Activated naive CD4-positive, alpha-beta T cell treated with anti-CD3 and anti-CD28 coated beads for 36 hours (primary cell): ENCODE data around the gene NELFE. TPM values are rescaled to one million over a fixed set of nuclear protein-coding genes. Genes with fewer than 3 reads are reported as not detected.
"Not testable (repeated sequence)": the region's sequence is repeated elsewhere in the genome, so short reads cannot be mapped to it uniquely, and the experiment has no call there.

Source experiments
- CTCF ChIA-PET: fragments of 350-600 bp; sonication (Branson Sonifier 250); formaldehyde crosslinking; loops from one replicate; lab custom pipeline; 2021; ENCODE audit warnings: antibody characterized with exemption; lab: Charles Lee
- DNase-seq: peaks from one replicate; pipeline ENCODE4 v3.0.0-alpha.2; 2020
- H3K27ac Mint-ChIP-seq: one replicate; pipeline ENCODE4 v1.8.0; 2021; ENCODE audit warnings: mild to moderate bottlenecking, mixed read lengths
- H3K27me3 Mint-ChIP-seq: one replicate; pipeline ENCODE4 v1.8.0; 2021; ENCODE audit warnings: low read depth, mixed read lengths
- H3K36me3 Mint-ChIP-seq: one replicate; pipeline ENCODE4 v1.8.0; 2021; ENCODE audit warnings: low read depth, mixed read lengths
- H3K4me1 Mint-ChIP-seq: one replicate; pipeline ENCODE4 v1.8.0; 2021; ENCODE audit warnings: low read depth, mixed read lengths
- H3K4me3 Mint-ChIP-seq: one replicate; pipeline ENCODE4 v1.8.0; 2021; ENCODE audit warnings: mild to moderate bottlenecking, moderate library complexity, mixed read lengths
- H3K9me3 Mint-ChIP-seq: one replicate; pipeline ENCODE4 v1.8.0; 2021; ENCODE audit warnings: mixed read lengths
- intact Hi-C: fragments of 100-400 bp; cut with micrococcal nuclease; formaldehyde crosslinking; loops from one replicate; pipeline ENCODE4 v1.15.1; 2023
- total RNA-seq, 2 experiments: library from RNA; stranded (reverse); gene quantifications; one replicate each; pipeline ENCODE4 v1.2.3, GENCODE V29; 2021

NELFE gene
- total RNA-seq, 2 experiments from 2014 or later = 83.2 to 87.4 TPM

GRCh38 chr6:31920811-31921210 lies 38.0 kb downstream of the NELFE start:
- intact Hi-C loops = no loop called here
- no peaks in the 10 kb centered on the region for H3K4me1 Mint-ChIP-seq
- CTCF ChIA-PET = interaction anchor here (1.1 kb wide), 1 partner anchor 32 kb away, joined by 3 read pairs; no protein-coding TSS in a partner anchor
- H3K9me3 Mint-ChIP-seq = no peaks in the 10 kb centered on the region
- no peaks in the 10 kb centered on the region for H3K36me3 Mint-ChIP-seq
- DNase-seq = no peak
- no peak overlapping the region for H3K4me3 Mint-ChIP-seq
- no peaks in the 10 kb centered on the region for H3K27me3 Mint-ChIP-seq
- H3K27ac Mint-ChIP-seq = no peak overlapping the region

GRCh38 chr6:31919624-31920303 lies 39.0 kb downstream of the NELFE start:
- Mint-ChIP-seq H3K36me3 (no peaks in the 10 kb centered on the region), H3K27me3 (no peaks in the 10 kb centered on the region), H3K9me3 (no peaks in the 10 kb centered on the region), H3K27ac (no peak overlapping the region), H3K4me3 (no peak overlapping the region), H3K4me1 (no peaks in the 10 kb centered on the region)
- intact Hi-C loops = no loop called here
- DNase-seq = no peak
- CTCF ChIA-PET = interaction anchor here (0.5 to 1.1 kb wide), 2 partner anchors 33 to 133 kb away, joined by 3 read pairs; no protein-coding TSS in a partner anchor

GRCh38 chr6:31918069-31918720 lies 40.6 kb downstream of the NELFE start:
- no peaks in the 10 kb centered on the region for H3K36me3 Mint-ChIP-seq
- CTCF ChIA-PET = interaction anchor here (0.6 kb wide), 1 partner anchor 33 kb away, joined by 3 read pairs; no protein-coding TSS in a partner anchor
- intact Hi-C loops = no loop called here
- no peak overlapping the region for H3K27ac Mint-ChIP-seq
- H3K9me3 Mint-ChIP-seq = no peaks in the 10 kb centered on the region
- H3K27me3 Mint-ChIP-seq = no peaks in the 10 kb centered on the region
- no peaks in the 10 kb centered on the region for H3K4me1 Mint-ChIP-seq
- DNase-seq = no peak
- H3K4me3 Mint-ChIP-seq = no peak overlapping the region

DNA sequence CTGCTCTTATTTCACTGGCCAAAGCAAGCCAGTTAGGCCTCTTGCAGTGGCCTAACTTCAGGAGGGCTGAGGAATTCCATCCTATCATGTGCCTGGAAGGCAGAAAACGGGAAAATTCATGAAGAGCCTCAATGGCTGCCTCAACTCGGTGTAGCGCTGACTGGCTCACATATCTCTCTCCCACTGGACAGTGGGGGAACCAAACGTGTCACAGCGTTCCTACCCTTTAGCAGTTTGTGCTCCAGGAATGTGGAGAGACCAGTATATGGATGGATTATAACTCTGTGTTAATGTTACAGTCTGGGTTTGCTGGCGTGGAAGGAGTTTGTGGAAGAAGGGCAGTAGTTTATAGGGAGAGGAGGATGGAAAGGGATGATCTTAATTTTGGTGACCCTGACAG lies 43.0 kb downstream of the NELFE start:
- CTCF ChIA-PET = interaction anchor here (0.6 kb wide), 1 partner anchor 59 kb away, joined by 3 read pairs; no protein-coding TSS in a partner anchor
- H3K4me1 Mint-ChIP-seq = peaks cover 10% of the 10 kb centered on the region
- H3K4me3 Mint-ChIP-seq = no peak overlapping the region
- H3K27me3 Mint-ChIP-seq = peaks cover 5% of the 10 kb centered on the region
- H3K27ac Mint-ChIP-seq = no peak overlapping the region
- intact Hi-C loops = no loop called here
- H3K36me3 Mint-ChIP-seq = no peaks in the 10 kb centered on the region
- H3K9me3 Mint-ChIP-seq = no peaks in the 10 kb centered on the region
- no peak for DNase-seq

GRCh38 chr6:31915351-31915750 lies 43.4 kb downstream of the NELFE start:
- H3K36me3 Mint-ChIP-seq = no peaks in the 10 kb centered on the region
- peaks cover 12% of the 10 kb centered on the region for H3K4me1 Mint-ChIP-seq
- no peaks in the 10 kb centered on the region for H3K9me3 Mint-ChIP-seq
- no peak overlapping the region for H3K27ac Mint-ChIP-seq
- DNase-seq = no peak
- intact Hi-C loops = no loop called here
- CTCF ChIA-PET = no interaction called here
- H3K4me3 Mint-ChIP-seq = no peak overlapping the region
- H3K27me3 Mint-ChIP-seq = peaks cover 5% of the 10 kb centered on the region

GRCh38 chr6:31911826-31912585 lies 46.8 kb downstream of the NELFE start:
- CTCF ChIA-PET = interaction anchor here (1.0 kb wide), 1 partner anchor 40 kb away, joined by 3 read pairs; no protein-coding TSS in a partner anchor
- Mint-ChIP-seq H3K27ac (no peak overlapping the region), H3K36me3 (no peaks in the 10 kb centered on the region), H3K9me3 (no peaks in the 10 kb centered on the region), H3K4me1 (peaks cover 15% of the 10 kb centered on the region), H3K27me3 (peaks cover 5% of the 10 kb centered on the region), H3K4me3 (no peak overlapping the region)
- intact Hi-C loops = no loop called here
- no peak for DNase-seq

DNA sequence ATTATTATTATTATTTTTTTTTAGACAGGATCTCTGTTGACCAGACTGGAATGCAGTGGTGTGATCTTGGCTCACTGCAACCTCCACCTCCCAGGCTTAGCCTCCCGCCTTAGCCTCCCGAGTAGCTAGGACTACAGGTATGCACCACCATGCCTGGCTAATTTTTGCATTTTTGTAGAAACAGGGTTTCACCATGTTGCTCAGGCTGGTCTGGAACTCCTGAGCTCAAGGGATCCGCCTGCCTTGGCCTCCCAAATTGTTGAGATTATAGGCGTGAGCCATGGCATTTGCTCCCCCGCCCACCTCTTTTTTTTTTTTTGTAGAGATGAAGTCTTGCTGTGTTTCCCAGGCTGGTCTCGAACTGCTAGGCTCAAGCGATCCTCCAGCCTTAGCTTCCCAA lies 49.5 kb downstream of the NELFE start:
- CTCF ChIA-PET = interaction anchor here (0.5 to 0.7 kb wide), 3 partner anchors 22 to 231 kb away, joined by 3 to 4 read pairs (median 4); no protein-coding TSS in a partner anchor
- H3K36me3 Mint-ChIP-seq, H3K4me3 Mint-ChIP-seq, H3K27ac Mint-ChIP-seq, H3K9me3 Mint-ChIP-seq, intact Hi-C loops, DNase-seq, H3K27me3 Mint-ChIP-seq: not testable (repeated sequence)
- H3K4me1 Mint-ChIP-seq = peaks cover 15% of the 10 kb centered on the region

DNA sequence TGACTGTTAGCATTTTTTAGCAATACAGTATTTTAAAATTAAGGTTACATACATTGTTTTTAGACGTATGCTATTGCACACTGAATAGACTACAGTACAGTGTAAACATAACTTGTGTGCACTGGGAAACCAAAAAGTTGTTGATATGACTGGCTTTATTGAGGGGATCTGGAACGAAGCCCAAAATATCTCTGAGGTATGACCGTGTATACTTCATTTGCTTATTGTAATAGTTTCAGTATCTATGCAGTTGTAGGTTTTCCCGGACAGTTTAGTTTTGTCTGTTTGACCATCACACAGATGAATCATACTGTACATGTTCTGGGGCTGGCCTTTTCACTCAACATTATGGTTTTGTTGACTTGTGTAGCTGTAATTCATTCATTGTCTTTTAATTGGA lies 50.0 kb downstream of the NELFE start:
- no peak overlapping the region for H3K4me3 Mint-ChIP-seq
- DNase-seq = no peak
- intact Hi-C loops = no loop called here
- H3K4me1 Mint-ChIP-seq = peaks cover 15% of the 10 kb centered on the region
- CTCF ChIA-PET = no interaction called here
- H3K27ac Mint-ChIP-seq = no peak overlapping the region
- H3K36me3 Mint-ChIP-seq = no peaks in the 10 kb centered on the region
- no peaks in the 10 kb centered on the region for H3K9me3 Mint-ChIP-seq
- peaks cover 5% of the 10 kb centered on the region for H3K27me3 Mint-ChIP-seq

- H3K4me3 Mint-ChIP-seq, H3K27me3 Mint-ChIP-seq, intact Hi-C loops, H3K27ac Mint-ChIP-seq, DNase-seq, H3K36me3 Mint-ChIP-seq, H3K9me3 Mint-ChIP-seq, CTCF ChIA-PET: not testable (repeated sequence)
- peaks cover 15% of the 10 kb centered on the region for H3K4me1 Mint-ChIP-seq
These were observed 50.5 kb downstream of the NELFE start for GRCh38 chr6:31908255-31908654.

GRCh38 chr6:31907158-31907813 lies 51.5 kb downstream of the NELFE start:
- H3K36me3 Mint-ChIP-seq = no peaks in the 10 kb centered on the region
- no peak for DNase-seq
- intact Hi-C loops = no loop called here

GRCh38 chr6:31906727-31907126 lies 52.0 kb downstream of the NELFE start:
- intact Hi-C loops, H3K27me3 Mint-ChIP-seq, H3K36me3 Mint-ChIP-seq, H3K9me3 Mint-ChIP-seq, H3K27ac Mint-ChIP-seq, H3K4me3 Mint-ChIP-seq, DNase-seq: not testable (repeated sequence)
- CTCF ChIA-PET = interaction anchor here (0.6 kb wide), 1 partner anchor 217 kb away, joined by 5 read pairs; no protein-coding TSS in a partner anchor
- H3K4me1 Mint-ChIP-seq = peaks cover 16% of the 10 kb centered on the region

More at GRCh38 chr6:31907158-31907813, 51.5 kb downstream of the NELFE start:
- Mint-ChIP-seq H3K4me1 (peaks cover 21% of the 10 kb centered on the region), H3K4me3 (no peak overlapping the region), H3K27me3 (peaks cover 3% of the 10 kb centered on the region), H3K27ac (no peak overlapping the region), H3K9me3 (no peaks in the 10 kb centered on the region)
- CTCF ChIA-PET = interaction anchor here (0.6 kb wide), 2 partner anchors 9 to 217 kb away, joined by 5 to 8 read pairs; no protein-coding TSS in a partner anchor

DNA sequence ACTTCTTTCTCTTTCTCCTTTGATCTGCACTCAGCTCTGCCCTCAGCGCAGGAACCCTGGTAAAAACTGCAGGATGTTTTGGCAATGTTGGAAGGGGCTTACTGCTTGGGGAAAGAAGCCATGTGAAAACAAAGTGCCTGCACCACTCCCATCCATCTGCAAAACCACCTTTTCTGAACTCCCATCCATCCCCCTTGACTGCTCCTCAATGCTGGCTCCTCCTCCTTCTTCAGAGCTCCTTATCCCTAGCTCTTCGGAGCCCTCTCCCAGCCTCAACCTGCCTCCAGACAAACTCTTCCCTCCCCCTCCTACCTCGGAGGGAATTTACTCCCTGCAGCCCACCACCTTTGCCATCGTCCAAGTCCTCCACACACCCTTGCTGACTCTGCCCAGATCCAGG lies 52.6 kb downstream of the NELFE start:
- H3K4me1 Mint-ChIP-seq = peaks cover 12% of the 10 kb centered on the region
- intact Hi-C loops = no loop called here
- H3K36me3 Mint-ChIP-seq = no peaks in the 10 kb centered on the region
- CTCF ChIA-PET = no interaction called here
- H3K27me3 Mint-ChIP-seq = no peaks in the 10 kb centered on the region
- no peaks in the 10 kb centered on the region for H3K9me3 Mint-ChIP-seq
- H3K4me3 Mint-ChIP-seq = no peak overlapping the region
- H3K27ac Mint-ChIP-seq = no peak overlapping the region
- no peak for DNase-seq
